ENCODE data around the gene GPA33. TPM values are rescaled to one million over a fixed set of nuclear protein-coding genes. Genes with fewer than 3 reads are reported as not detected.

GPA33 gene, protein sequence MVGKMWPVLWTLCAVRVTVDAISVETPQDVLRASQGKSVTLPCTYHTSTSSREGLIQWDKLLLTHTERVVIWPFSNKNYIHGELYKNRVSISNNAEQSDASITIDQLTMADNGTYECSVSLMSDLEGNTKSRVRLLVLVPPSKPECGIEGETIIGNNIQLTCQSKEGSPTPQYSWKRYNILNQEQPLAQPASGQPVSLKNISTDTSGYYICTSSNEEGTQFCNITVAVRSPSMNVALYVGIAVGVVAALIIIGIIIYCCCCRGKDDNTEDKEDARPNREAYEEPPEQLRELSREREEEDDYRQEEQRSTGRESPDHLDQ
- not detected in 2 replicates for total RNA-seq (ENCODE audit: low replicate concordance)

DNA sequence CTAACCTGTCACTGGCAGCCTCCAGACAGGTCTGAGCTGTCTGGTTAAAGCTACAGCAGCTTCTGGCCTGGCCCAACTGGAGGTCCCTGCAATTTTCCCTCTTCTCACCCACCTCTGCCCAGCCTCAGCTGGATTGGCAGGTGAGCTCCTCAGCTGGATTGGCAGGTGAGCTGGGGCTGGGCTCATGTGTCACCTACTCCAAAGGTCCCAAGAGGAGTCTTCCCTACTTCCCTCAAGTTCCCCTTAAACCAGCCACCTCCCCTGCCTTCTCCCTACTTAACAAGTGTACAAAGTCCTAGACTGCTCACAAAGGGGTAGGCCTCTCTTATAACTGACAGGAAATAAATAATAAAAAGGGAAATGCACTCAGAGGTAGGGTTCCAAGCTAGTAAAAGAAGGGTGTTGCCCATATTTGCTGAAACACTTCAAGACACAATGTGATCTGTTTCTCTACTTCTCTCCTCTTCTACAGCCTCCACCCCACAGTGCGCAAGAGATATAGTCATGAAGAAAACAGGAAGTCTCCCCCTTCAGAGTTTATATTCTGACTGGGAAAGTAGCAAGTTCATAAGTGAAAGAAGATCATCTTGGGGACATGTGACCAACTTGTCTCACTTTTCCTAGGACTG, at the start of gene GPA33:
Gene GPA33 (minus strand): TSS at position 64 of the 629 bp plus-strand sequence. CDS start 90 bp downstream, outside the sequence.
- H3K4me3 ChIP-seq (ENCODE audit: low read depth, low read length): no peak within 1 kb of the TSS
- no peak for DNase-seq (ENCODE audit: low read depth)
- TF ChIP-seq, protein P1, sequence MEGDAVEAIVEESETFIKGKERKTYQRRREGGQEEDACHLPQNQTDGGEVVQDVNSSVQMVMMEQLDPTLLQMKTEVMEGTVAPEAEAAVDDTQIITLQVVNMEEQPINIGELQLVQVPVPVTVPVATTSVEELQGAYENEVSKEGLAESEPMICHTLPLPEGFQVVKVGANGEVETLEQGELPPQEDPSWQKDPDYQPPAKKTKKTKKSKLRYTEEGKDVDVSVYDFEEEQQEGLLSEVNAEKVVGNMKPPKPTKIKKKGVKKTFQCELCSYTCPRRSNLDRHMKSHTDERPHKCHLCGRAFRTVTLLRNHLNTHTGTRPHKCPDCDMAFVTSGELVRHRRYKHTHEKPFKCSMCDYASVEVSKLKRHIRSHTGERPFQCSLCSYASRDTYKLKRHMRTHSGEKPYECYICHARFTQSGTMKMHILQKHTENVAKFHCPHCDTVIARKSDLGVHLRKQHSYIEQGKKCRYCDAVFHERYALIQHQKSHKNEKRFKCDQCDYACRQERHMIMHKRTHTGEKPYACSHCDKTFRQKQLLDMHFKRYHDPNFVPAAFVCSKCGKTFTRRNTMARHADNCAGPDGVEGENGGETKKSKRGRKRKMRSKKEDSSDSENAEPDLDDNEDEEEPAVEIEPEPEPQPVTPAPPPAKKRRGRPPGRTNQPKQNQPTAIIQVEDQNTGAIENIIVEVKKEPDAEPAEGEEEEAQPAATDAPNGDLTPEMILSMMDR (IDR thresholded peaks at IDR 0.05; ENCODE audit: insufficient read depth, low read length): no peak

DNA sequence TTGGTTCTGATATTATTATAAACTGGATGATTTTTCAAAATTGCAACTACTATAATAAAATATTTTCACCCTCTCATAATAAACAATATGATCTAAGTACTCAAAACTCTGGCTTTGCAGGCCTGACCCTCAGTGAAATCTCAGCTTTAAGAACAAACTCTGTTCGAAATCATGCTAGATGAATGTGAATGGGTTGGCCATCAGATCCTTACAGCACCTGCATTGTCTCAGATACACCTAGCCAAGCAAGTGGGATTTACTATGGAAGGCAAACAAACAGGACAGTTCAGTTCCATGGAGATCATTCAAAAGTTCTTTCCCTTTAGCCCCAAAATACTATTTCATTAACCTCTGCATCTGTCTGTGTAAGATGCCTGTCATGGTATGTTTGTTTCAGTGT, 48.5 kb upstream of the GPA33 start:
- H3K4me3 ChIP-seq (ENCODE audit: low read depth, low read length): no peak overlapping the region
- TF ChIP-seq, protein P1 (IDR thresholded peaks at IDR 0.05; ENCODE audit: insufficient read depth, low read length): no peak

DNA sequence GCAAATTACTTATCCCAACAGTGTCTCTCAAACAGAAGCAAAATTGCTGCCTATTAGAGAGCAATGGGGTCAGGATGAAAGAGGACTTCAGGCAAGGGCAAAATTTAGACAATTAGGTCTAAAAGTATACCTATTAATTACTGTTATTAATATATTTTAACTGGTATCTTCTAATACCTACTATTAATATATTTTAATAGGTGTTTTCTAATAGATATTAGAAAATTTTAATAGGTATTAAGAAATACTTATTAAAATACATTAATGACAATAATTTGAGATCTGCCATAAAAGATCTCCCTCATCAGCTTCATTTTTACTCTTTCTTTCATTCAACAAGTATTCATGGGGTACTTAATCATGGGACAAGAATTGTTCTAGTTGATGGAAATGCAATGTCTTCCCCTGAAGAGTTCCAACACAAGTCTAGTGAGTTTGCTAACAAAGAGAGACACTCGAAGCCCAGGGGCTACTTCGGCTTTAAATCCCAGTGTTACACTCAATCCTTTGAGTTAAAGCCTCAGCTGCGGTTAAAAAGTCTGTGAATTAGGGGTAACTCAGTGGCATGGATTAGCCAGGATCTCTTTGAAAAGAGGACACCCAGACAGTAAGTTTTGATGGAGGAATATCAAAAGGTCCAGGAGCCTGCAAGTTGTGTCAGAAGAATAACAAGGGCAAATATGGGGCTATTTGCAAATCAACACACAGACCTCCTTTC, 47.8 kb upstream of the GPA33 start:
- TF ChIP-seq, protein P1 (IDR thresholded peaks at IDR 0.05; ENCODE audit: insufficient read depth, low read length): no peak
- H3K4me3 ChIP-seq (ENCODE audit: low read depth, low read length): no peak overlapping the region
- DNase-seq (ENCODE audit: low read depth): no peak

More for the DNA sequence above, 48.5 kb upstream of the GPA33 start:
- DNase-seq (ENCODE audit: low read depth): no peak

DNA sequence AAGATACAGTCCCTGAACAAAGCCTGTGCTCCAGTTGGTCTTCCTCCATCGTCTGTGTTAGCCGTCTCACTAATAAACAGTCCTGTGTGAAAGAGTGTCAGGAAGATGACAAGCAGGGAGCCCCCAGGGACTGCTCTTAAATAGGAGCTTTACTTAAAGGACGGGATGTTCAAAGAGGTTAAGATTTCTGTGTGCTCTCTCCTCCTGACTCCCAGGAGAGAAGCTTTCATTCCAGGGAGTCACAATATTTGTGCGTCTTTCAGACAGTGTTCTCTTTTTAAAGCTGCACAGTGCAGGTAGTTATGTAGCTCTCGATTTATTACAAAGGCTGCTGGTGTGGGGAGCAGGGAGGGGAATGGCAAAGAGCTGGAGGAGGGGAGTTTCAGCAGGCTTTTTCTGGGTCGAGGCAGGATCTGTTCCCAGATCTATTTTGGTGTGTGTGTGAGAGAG, 47.2 kb upstream of the GPA33 start:
- DNase-seq (ENCODE audit: low read depth): no peak
- H3K4me3 ChIP-seq (ENCODE audit: low read depth, low read length): no peak overlapping the region
- TF ChIP-seq, protein P1 (IDR thresholded peaks at IDR 0.05; ENCODE audit: insufficient read depth, low read length): no peak

DNA sequence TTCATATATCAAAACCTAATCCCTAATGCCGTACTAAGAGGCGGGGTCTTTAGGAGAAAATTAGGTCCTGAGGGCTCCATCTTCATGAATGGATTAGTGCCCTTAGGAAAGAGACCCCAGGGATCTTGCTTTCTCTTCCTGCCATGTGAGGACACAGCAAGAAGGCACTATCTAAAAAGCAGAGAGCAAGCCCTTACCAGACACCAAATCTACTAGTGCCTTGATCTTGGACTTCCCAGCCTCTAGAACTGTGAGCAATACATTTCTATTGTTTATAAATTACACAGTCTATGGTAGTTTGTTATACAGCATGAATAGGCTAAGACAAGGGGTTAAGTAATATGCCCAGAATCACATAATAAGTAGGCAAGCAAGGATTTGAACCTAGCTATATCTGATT, 46.6 kb upstream of the GPA33 start:
- TF ChIP-seq, protein P1 (IDR thresholded peaks at IDR 0.05; ENCODE audit: insufficient read depth, low read length): no peak
- DNase-seq (ENCODE audit: low read depth): no peak
- no peak overlapping the region for H3K4me3 ChIP-seq (ENCODE audit: low read depth, low read length)

DNA sequence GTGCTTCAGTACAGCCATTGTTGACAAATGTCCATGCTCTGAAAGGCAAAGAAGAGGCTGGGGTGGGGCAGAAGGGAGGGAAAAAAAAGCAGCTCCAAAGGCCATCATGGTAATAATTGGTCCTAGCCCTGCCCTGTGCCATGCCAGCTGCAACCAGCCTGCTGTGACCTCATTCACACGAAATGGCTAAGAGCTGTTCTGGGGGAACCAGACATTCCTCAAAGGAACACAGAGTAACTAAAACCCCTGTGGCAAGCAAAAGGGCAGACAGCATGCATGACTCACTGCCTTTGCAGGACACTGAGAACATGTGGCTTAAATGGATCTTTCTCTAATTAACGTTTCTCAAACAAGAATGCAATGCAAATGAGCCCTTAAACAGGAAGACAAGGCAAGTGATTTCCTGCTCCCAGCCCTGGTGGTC, 46.0 kb upstream of the GPA33 start:
- no peak for DNase-seq (ENCODE audit: low read depth)
- TF ChIP-seq, protein P1 (IDR thresholded peaks at IDR 0.05; ENCODE audit: insufficient read depth, low read length): no peak

More for the DNA sequence above, 46.0 kb upstream of the GPA33 start:
- H3K4me3 ChIP-seq (ENCODE audit: low read depth, low read length): no peak overlapping the region

Measured in fibroblast of the aortic adventitia (primary cell).